NCI-H82 (cell line): ENCODE measurements around the gene TBC1D3L.
"Not testable (repeated sequence)": the region's sequence is repeated elsewhere in the genome, so short reads cannot be mapped to it uniquely, and the experiment has no call there.

Experiments used
- DNase-seq: peaks from one replicate; lab custom pipeline; 2025; lab: John Stamatoyannopoulos, UW

The TBC1D3L gene

GRCh38 chr17:37988960-37989359, at the start of gene TBC1D3L:
TSS of gene TBC1D3L (minus strand) at chr17:37989060. CDS start at chr17:37987520, 1,540 bp downstream.
- not testable (repeated sequence) for DNase-seq

GRCh38 chr17:38003676-38004075, 14.8 kb upstream of the TBC1D3L start, which contains the start of gene TBC1D3D:
TSS of gene TBC1D3D (plus strand) at chr17:38003976. CDS start at chr17:38005561, 1,585 bp downstream.
- DNase-seq = not testable (repeated sequence)
